Vagina (tissue), 2 donors: ENCODE measurements around the gene CHRND. TPM values are rescaled to one million over a fixed set of nuclear protein-coding genes. Genes with fewer than 3 reads are reported as not detected.

Source experiments
- DNase-seq, 2 donors: peaks; one replicate each; pipeline ENCODE4 v3.0.0-alpha.2; 2017; ENCODE audit errors: extremely low spot score in 2 of 2
- H3K27ac ChIP-seq: fragments of 200-600 bp; sonication (generic); one replicate; pipeline ENCODE4 v1.5.1; 2019
- H3K27me3 ChIP-seq: fragments of 200-600 bp; sonication (generic); one replicate; pipeline ENCODE4 v1.5.1; 2019
- H3K36me3 ChIP-seq, 2 donors: fragments of 200-600 bp; sonication (generic); one replicate each; pipeline ENCODE4 v1.5.1; 2017 to 2019
- H3K4me1 ChIP-seq: fragments of 200-600 bp; sonication (generic); one replicate; pipeline ENCODE4 v1.5.1; 2019
- H3K4me3 ChIP-seq, 2 donors: fragments of 200-600 bp; sonication (generic); 1 replicate in 1 of 2; 2 replicates in 1 of 2; pipeline ENCODE4 v1.5.1; 2016 to 2019
- H3K9me3 ChIP-seq: fragments of 200-600 bp; sonication (generic); one replicate; pipeline ENCODE4 v1.5.1; 2019
- POLR2A ChIP-seq, 2 donors: fragments of 450-650 bp; IDR thresholded peaks; one replicate each; pipeline ENCODE4 v1.6.1; 2017; ENCODE audit warnings: antibody characterized with exemption in 2 of 2, mild to moderate bottlenecking in 2 of 2, moderate library complexity in 2 of 2
- POLR2AphosphoS5 ChIP-seq, 2 donors: sonication (generic); formaldehyde crosslinking; IDR thresholded peaks; one replicate each; pipeline ENCODE4 v1.9.0; 2017; ENCODE audit warnings: antibody characterized with exemption in 2 of 2, mild to moderate bottlenecking in 2 of 2, low read depth in 1 of 2; ENCODE audit not compliant: insufficient read depth in 1 of 2
- intact Hi-C: fragments of 100-400 bp; cut with DNase I; formaldehyde crosslinking; loops from one replicate; pipeline ENCODE4 v1.15.1; 2023
- total RNA-seq: library from RNA; depleted of rRNA; stranded (reverse); fragments of >200 nt; gene quantifications from one replicate; pipeline ENCODE4 v1.2.3, GENCODE V29; 2016
- TF ChIP-seq, protein P1 (sequence below), 3 experiments: fragments of 450-650 bp in 2 of 3; fragments of 200-600 bp in 1 of 3; sonication (generic) in 1 of 3; IDR thresholded peaks; one replicate each; pipeline ENCODE4 v1.5.1; 2017 to 2019; ENCODE audit warnings: antibody characterized with exemption in 3 of 3, mild to moderate bottlenecking in 2 of 3, moderate library complexity in 2 of 3

CHRND gene
- total RNA-seq, 1 donor from 2014 or later = not detected

DNA sequence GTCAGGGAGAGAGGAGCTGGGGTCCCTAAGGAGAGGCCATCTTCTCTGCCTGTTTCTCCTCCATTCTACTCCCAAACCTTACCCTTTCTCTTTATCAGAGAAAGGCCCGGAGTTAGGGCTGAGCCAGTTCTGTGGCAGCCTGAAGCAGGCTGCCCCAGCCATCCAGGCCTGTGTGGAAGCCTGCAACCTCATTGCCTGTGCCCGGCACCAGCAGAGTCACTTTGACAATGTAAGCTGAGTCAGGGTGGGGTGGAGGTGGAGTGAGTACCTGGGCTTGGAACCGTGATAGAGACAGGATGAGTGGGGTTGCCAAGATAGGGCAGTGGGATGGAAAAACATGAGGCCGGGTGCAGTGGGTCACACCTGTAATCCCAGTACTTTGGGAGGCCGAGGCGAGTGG, 18.7 kb downstream of the CHRND start:
- H3K27ac ChIP-seq = no peak overlapping the region
- no peak for TF ChIP-seq POLR2AphosphoS5 (IDR thresholded peaks at IDR 0.05; ENCODE audit: insufficient read depth in 1 of 2, low read depth in 1 of 2)
- TF ChIP-seq POLR2A (IDR thresholded peaks at IDR 0.05) = no peak
- TF ChIP-seq, protein P1, sequence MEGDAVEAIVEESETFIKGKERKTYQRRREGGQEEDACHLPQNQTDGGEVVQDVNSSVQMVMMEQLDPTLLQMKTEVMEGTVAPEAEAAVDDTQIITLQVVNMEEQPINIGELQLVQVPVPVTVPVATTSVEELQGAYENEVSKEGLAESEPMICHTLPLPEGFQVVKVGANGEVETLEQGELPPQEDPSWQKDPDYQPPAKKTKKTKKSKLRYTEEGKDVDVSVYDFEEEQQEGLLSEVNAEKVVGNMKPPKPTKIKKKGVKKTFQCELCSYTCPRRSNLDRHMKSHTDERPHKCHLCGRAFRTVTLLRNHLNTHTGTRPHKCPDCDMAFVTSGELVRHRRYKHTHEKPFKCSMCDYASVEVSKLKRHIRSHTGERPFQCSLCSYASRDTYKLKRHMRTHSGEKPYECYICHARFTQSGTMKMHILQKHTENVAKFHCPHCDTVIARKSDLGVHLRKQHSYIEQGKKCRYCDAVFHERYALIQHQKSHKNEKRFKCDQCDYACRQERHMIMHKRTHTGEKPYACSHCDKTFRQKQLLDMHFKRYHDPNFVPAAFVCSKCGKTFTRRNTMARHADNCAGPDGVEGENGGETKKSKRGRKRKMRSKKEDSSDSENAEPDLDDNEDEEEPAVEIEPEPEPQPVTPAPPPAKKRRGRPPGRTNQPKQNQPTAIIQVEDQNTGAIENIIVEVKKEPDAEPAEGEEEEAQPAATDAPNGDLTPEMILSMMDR (IDR thresholded peaks at IDR 0.05) = no peak
- intact Hi-C loops = no loop called here
- no peaks in the 10 kb centered on the region for H3K9me3 ChIP-seq
- DNase-seq = no peak
- peaks cover 4% of the 10 kb centered on the region for H3K4me1 ChIP-seq
- no peaks in the 10 kb centered on the region for H3K36me3 ChIP-seq
- H3K4me3 ChIP-seq = no peak overlapping the region
- no peaks in the 10 kb centered on the region for H3K27me3 ChIP-seq

DNA sequence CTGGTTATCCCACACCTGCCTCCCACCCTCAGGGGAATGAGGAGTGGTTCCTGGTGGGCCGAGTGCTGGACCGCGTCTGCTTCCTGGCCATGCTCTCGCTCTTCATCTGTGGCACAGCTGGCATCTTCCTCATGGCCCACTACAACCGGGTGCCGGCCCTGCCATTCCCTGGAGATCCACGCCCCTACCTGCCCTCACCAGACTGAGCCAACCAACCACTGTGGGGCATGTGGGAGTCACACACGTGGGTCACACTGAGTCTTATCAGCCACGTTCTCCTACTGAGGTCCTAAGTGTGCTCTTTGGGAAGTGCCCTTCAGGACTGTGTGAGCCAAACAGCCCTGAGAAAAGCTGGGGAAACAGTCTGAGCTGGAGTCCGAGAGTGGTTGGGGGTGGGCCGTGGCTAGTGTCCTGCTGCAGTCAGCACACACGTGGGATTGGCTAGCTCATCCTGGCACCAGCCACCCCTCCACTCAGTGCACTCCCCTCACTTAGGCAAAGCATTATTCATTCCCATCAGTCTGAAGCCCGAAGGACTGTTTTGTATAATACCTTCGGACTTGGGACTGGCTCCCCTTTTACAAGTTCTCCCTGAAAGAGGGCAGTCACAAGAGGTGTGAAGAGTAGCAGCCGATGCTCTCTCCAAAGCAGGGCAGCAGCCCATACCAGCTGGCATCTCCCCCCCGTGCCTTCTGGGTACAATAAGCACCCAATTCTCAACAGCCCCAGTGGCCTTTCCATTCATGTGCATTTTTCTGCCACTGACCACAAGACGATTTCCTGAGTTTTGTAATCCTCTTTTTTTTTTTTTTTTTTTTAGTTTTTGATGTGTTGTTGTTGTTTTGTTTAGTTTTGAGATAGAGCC, 19.8 kb downstream of the CHRND start:
- H3K27ac ChIP-seq = no peak overlapping the region
- DNase-seq = no peak
- no peaks in the 10 kb centered on the region for H3K27me3 ChIP-seq
- TF ChIP-seq POLR2A (IDR thresholded peaks at IDR 0.05) = no peak
- TF ChIP-seq POLR2AphosphoS5 (IDR thresholded peaks at IDR 0.05; ENCODE audit: insufficient read depth in 1 of 2, low read depth in 1 of 2) = no peak
- TF ChIP-seq, protein P1 (IDR thresholded peaks at IDR 0.05) = no peak
- intact Hi-C loops = no loop called here
- no peaks in the 10 kb centered on the region for H3K9me3 ChIP-seq
- H3K36me3 ChIP-seq = no peaks in the 10 kb centered on the region
- peaks cover 5% of the 10 kb centered on the region for H3K4me1 ChIP-seq
- no peak overlapping the region for H3K4me3 ChIP-seq

DNA sequence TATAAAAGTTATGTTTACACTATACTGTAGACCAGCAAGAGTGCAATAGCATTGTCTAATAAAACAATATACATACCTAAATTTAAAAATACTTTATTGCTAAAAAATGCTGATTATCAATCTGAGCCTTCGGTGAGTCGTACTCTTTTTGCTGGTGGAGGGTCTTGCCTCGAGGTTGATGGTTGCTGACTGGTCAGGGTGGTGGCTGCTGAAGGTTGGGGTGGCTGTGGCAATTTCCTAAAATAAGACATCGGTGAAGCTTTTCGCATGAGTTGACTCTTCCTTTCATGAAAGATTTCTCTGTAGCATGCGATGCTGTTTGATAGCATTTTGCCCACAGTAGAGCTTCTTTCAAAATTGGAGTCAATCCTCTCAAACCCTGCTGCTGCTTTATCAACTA, 22.0 kb downstream of the CHRND start:
- Histone ChIP-seq H3K27me3 (no peaks in the 10 kb centered on the region), H3K27ac (no peak overlapping the region), H3K4me3 (no peak overlapping the region), H3K4me1 (peaks cover 22% of the 10 kb centered on the region), H3K9me3 (no peaks in the 10 kb centered on the region), H3K36me3 (no peaks in the 10 kb centered on the region)
- no peak for DNase-seq
- intact Hi-C loops = no loop called here
- TF ChIP-seq POLR2AphosphoS5 (IDR thresholded peaks at IDR 0.05; ENCODE audit: insufficient read depth in 1 of 2, low read depth in 1 of 2) = no peak
- no peak for TF ChIP-seq POLR2A (IDR thresholded peaks at IDR 0.05)
- TF ChIP-seq, protein P1 (IDR thresholded peaks at IDR 0.05) = no peak

DNA sequence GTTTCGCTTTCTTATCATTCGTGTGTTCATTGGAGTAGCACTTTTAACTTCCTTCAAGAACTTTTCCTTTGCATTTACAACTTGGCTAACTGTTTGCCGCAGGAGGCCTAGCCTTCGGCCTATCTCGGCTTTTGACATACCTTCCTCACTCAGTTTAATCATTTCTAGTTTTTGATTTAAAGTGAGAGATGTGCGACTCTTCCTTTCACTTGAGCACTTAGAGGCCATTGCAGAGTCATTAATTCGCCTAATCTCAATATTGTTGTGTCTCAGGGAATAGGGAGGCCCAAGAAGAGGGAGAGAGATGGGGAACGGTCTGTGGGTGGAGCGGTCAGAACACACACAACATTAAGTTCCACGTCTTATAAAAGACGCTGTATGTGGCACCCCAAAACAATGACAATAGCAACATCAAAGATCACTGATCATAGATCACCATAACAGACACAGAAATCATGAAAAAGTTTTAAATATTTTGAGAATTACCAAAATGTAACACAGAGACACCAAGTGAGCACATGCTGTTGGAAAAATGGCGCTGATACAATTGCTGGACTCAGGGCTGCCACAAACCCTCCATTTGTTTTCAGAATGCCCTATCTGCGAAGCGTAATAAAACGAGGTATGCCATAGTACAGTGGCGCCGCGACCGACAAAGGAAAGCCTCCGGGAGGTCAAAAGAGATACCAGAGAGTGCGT, 23.8 kb downstream of the CHRND start:
- Histone ChIP-seq H3K36me3 (no peaks in the 10 kb centered on the region), H3K27me3 (no peaks in the 10 kb centered on the region), H3K4me3 (peak overlapping the region; percentile 82 to 96), H3K4me1 (peaks cover 38% of the 10 kb centered on the region), H3K27ac (peak overlapping the region; percentile 98), H3K9me3 (no peaks in the 10 kb centered on the region)
- TF ChIP-seq POLR2A (IDR thresholded peaks at IDR 0.05) (no peak), POLR2AphosphoS5 (IDR thresholded peaks at IDR 0.05; ENCODE audit: insufficient read depth in 1 of 2, low read depth in 1 of 2) (no peak)
- TF ChIP-seq, protein P1 (IDR thresholded peaks at IDR 0.05) = no peak
- intact Hi-C loops = no loop called here
- DNase-seq = no peak
